GM18508 (cell line): ENCODE results near the gene FLYWCH1.

Source experiments
- ATAC-seq: cut with Tn5 transposase; IDR thresholded peaks from one replicate; pipeline ENCODE4 v1.9.1; 2021; ENCODE audit warnings: moderate number of reproducible peaks; ENCODE audit not compliant: insufficient read depth, unreplicated experiment

Gene FLYWCH1

GRCh38 chr16:2966043-2966807, 54.5 kb downstream of the FLYWCH1 start:
- no peak for ATAC-seq

- ATAC-seq = no peak
Measured at GRCh38 chr16:2966808-2967191, 55.1 kb downstream of the FLYWCH1 start.

GRCh38 chr16:2967211-2967631, 55.5 kb downstream of the FLYWCH1 start:
- ATAC-seq = no peak

- no peak for ATAC-seq
Measured at GRCh38 chr16:2967721-2968161, 56.0 kb downstream of the FLYWCH1 start.

- no peak for ATAC-seq
Measured at GRCh38 chr16:2968368-2968737, 56.6 kb downstream of the FLYWCH1 start.

- peak; percentile 35 for ATAC-seq
Measured at GRCh38 chr16:2968738-2969544, 57.2 kb downstream of the FLYWCH1 start, which contains the start of gene PAQR4. PAQR4 (plus strand) TSS chr16:2969348; CDS start chr16:2969675, 327 bp downstream.

- no peak for ATAC-seq
Measured at GRCh38 chr16:2969545-2970521, 58.1 kb downstream of the FLYWCH1 start.

- ATAC-seq = no peak
Measured at GRCh38 chr16:2970563-2970962, 58.8 kb downstream of the FLYWCH1 start.

GRCh38 chr16:2971134-2971984, 59.6 kb downstream of the FLYWCH1 start:
- ATAC-seq = no peak

GRCh38 chr16:2971985-2972784, 60.5 kb downstream of the FLYWCH1 start:
- no peak for ATAC-seq

- no peak for ATAC-seq
Measured at GRCh38 chr16:2973093-2973492, 61.4 kb downstream of the FLYWCH1 start.

GRCh38 chr16:2973605-2974318, 62.0 kb downstream of the FLYWCH1 start:
- no peak for ATAC-seq

GRCh38 chr16:2974319-2975056, 62.8 kb downstream of the FLYWCH1 start:
- no peak for ATAC-seq

- ATAC-seq = no peak
Measured at GRCh38 chr16:2975161-2975795, 63.5 kb downstream of the FLYWCH1 start.

GRCh38 chr16:2976201-2976600, 64.5 kb downstream of the FLYWCH1 start:
- ATAC-seq = no peak

GRCh38 chr16:2976673-2977072, 64.9 kb downstream of the FLYWCH1 start:
- ATAC-seq = no peak

GRCh38 chr16:2977440-2977839, 65.7 kb downstream of the FLYWCH1 start:
- ATAC-seq = no peak
